HCT116 (cell line): ENCODE measurements around the gene COX7C. TPM values are rescaled to one million over a fixed set of nuclear protein-coding genes. Genes with fewer than 3 reads are reported as not detected.
"Not testable (repeated sequence)": the region's sequence is repeated elsewhere in the genome, so short reads cannot be mapped to it uniquely, and the experiment has no call there.

ENCODE experiments used
- ATAC-seq: fragments of 200-7000 bp; cut with Tn5 transposase; 2 replicates; pipeline ENCODE4 v1.9.1; 2020; ENCODE audit warnings: mild to moderate bottlenecking, moderate library complexity
- BruUV-seq: library from RNA; stranded (reverse); fragments of 400-500 nt; replicated peaks from 2 replicates; lab custom pipeline; 2021; lab: Mats Ljungman, UMichigan
- CTCF ChIA-PET: fragments of 300-600 bp; sonication (Branson Sonifier 250); formaldehyde crosslinking; loops from one replicate; lab custom pipeline; 2021; ENCODE audit warnings: antibody characterized with exemption; lab: Charles Lee
- POLR2A ChIA-PET: fragments of 300-600, 350-600 bp; sonication (Branson Sonifier 250); formaldehyde crosslinking; loops from one replicate; lab custom pipeline; 2021; ENCODE audit warnings: antibody characterized with exemption; lab: Charles Lee
- RAD21 ChIA-PET, 2 experiments: fragments of 300-600 bp; sonication (Branson Sonifier 250); formaldehyde crosslinking; loops; one replicate each; lab custom pipeline; 2023; ENCODE audit warnings: low total read pairs in 2 of 2; ENCODE audit not compliant: uncharacterized antibody in 2 of 2, unreplicated experiment in 2 of 2, low non-redundant PET in 1 of 2; lab: Charles Lee
- DNase-seq: peaks from one replicate; pipeline ENCODE4 v3.0.0-alpha.2; 2010; ENCODE audit warnings: low read depth, low spot score
- H2AFZ ChIP-seq: fragments of 200-600 bp; shearing (Covaris generic), sonication (generic); 2 replicates; pipeline ENCODE4 v1.6.1; 2017; ENCODE audit warnings: low read depth, mixed run types, mixed read lengths, antibody characterized with exemption, low read length; ENCODE audit not compliant: poor library complexity, severe bottlenecking
- H3K27ac ChIP-seq: 2 replicates; pipeline ENCODE4 v1.5.1; 2012; ENCODE audit warnings: low read depth, low read length
- H3K27me3 ChIP-seq: fragments of 200-600 bp; sonication (generic); 2 replicates; pipeline ENCODE4 v1.6.1; 2016; ENCODE audit warnings: mixed run types, low read length, mixed read lengths; ENCODE audit not compliant: insufficient read depth
- H3K36me3 ChIP-seq, 2 experiments: fragments of 200-500 bp in 1 of 2; fragments of 200-600 bp in 1 of 2; sonication (Bioruptor generic) in 1 of 2; sonication (generic) in 1 of 2; 2 replicates each; pipeline versions ENCODE4 v1.5.1 to v1.6.1; 2014 to 2016; ENCODE audit warnings: low read length in 2 of 2, inconsistent platforms in 1 of 2, mixed read lengths in 1 of 2, mixed run types in 1 of 2; ENCODE audit not compliant: insufficient read depth in 2 of 2, control insufficient read depth in 1 of 2
- H3K4me1 ChIP-seq, 2 experiments: fragments of 200-600 bp in 1 of 2; sonication (generic) in 1 of 2; 2 replicates each; pipeline versions ENCODE4 v1.5.1 to v1.6.1; 2012 to 2017; ENCODE audit warnings: low read length in 2 of 2, inconsistent platforms in 1 of 2, mild to moderate bottlenecking in 1 of 2, mixed read lengths in 1 of 2, mixed run types in 1 of 2, moderate library complexity in 1 of 2; ENCODE audit not compliant: insufficient read depth in 2 of 2, control insufficient read depth in 1 of 2
- H3K4me2 ChIP-seq: fragments of 200-600 bp; sonication (generic); 2 replicates; pipeline ENCODE4 v1.6.1; 2017; ENCODE audit warnings: mixed run types, low read length, mixed read lengths
- H3K4me3 ChIP-seq, 2 experiments: fragments of 200-600 bp in 1 of 2; sonication (generic) in 1 of 2; replicated peaks in 1 of 2; 2 replicates each; pipeline ENCODE4 v1.5.1; 2011 to 2016; ENCODE audit warnings: low read length in 2 of 2, control low read depth in 1 of 2, low read depth in 1 of 2, mild to moderate bottlenecking in 1 of 2, mixed read lengths in 1 of 2, mixed run types in 1 of 2
- H3K79me2 ChIP-seq: fragments of 200-600 bp; sonication (generic); 2 replicates; pipeline ENCODE4 v1.6.1; 2017; ENCODE audit warnings: mild to moderate bottlenecking, mixed run types, low read length, moderate library complexity, mixed read lengths; ENCODE audit not compliant: insufficient read depth
- H3K9ac ChIP-seq: fragments of 200-600 bp; sonication (generic); 2 replicates; pipeline ENCODE4 v1.6.1; 2016; ENCODE audit warnings: low read length, mixed read lengths
- H3K9me2 ChIP-seq: fragments of 200-600 bp; sonication (generic), shearing (Covaris generic); 2 replicates; pipeline ENCODE4 v1.6.1; 2017; ENCODE audit warnings: mixed run types, mild to moderate bottlenecking, moderate library complexity; ENCODE audit not compliant: insufficient read depth
- H3K9me3 ChIP-seq, 2 experiments: fragments of 200-500 bp in 1 of 2; fragments of 200-600 bp in 1 of 2; sonication (Bioruptor generic) in 1 of 2; sonication (generic) in 1 of 2; 2 replicates each; pipeline ENCODE4 v1.6.1; 2014 to 2017; ENCODE audit warnings: low read length in 2 of 2, mixed read lengths in 2 of 2, inconsistent platforms in 1 of 2, low read depth in 1 of 2, mild to moderate bottlenecking in 1 of 2, mixed run types in 1 of 2, moderate library complexity in 1 of 2; ENCODE audit not compliant: control insufficient read depth in 1 of 2, insufficient read depth in 1 of 2
- H4K20me1 ChIP-seq: fragments of 200-600 bp; sonication (generic), shearing (Covaris generic); 2 replicates; pipeline ENCODE4 v1.6.1; 2017; ENCODE audit warnings: mixed run types, mild to moderate bottlenecking, moderate library complexity; ENCODE audit not compliant: insufficient read depth
- ATF3 ChIP-seq: IDR thresholded peaks from 2 replicates; pipeline ENCODE4 v1.6.1; 2012
- CTCF ChIP-seq, 3 experiments: fragments of 200-600 bp in 1 of 3; sonication (generic) in 1 of 3; IDR thresholded peaks in 2 of 3; conservative IDR thresholded peaks in 1 of 3; 2 replicates each; pipeline ENCODE4 v1.5.1; 2012 to 2017; ENCODE audit warnings: low read depth in 2 of 3, low read length in 2 of 3, antibody characterized with exemption in 1 of 3, borderline replicate concordance in 1 of 3, control low read depth in 1 of 3, mild to moderate bottlenecking in 1 of 3, mixed read lengths in 1 of 3, mixed run types in 1 of 3, moderate library complexity in 1 of 3; ENCODE audit not compliant: insufficient read depth in 1 of 3
- ELF1 ChIP-seq: IDR thresholded peaks from 2 replicates; pipeline ENCODE4 v1.6.1; 2012; ENCODE audit warnings: low read depth, borderline replicate concordance
- FOSL1 ChIP-seq: IDR thresholded peaks from 2 replicates; pipeline ENCODE4 v1.6.1; 2012; ENCODE audit warnings: low read depth
- JUND ChIP-seq: IDR thresholded peaks from 2 replicates; pipeline ENCODE4 v1.6.1; 2012
- MAX ChIP-seq: IDR thresholded peaks from 2 replicates; pipeline ENCODE4 v1.6.1; 2012
- SRF ChIP-seq: IDR thresholded peaks from 2 replicates; pipeline ENCODE4 v1.6.1; 2012; ENCODE audit warnings: low read depth
- TCF7L2 ChIP-seq: IDR thresholded peaks from 2 replicates; pipeline ENCODE4 v1.7.0; 2011; ENCODE audit warnings: borderline replicate concordance, inconsistent platforms; ENCODE audit not compliant: insufficient read depth, insufficient read length; ENCODE audit errors: extremely low read depth
- YY1 ChIP-seq: IDR thresholded peaks from 2 replicates; pipeline ENCODE4 v1.6.1; 2011; ENCODE audit warnings: low read length, low read depth, moderate library complexity, mild to moderate bottlenecking; ENCODE audit not compliant: insufficient replicate concordance; ENCODE audit errors: extremely low read depth
- intact Hi-C: fragments of 100-400 bp; cut with micrococcal nuclease; formaldehyde crosslinking; loops from 2 replicates; pipeline ENCODE4 v1.10.0; 2022
- total RNA-seq: library from RNA; stranded (reverse); gene quantifications from one replicate; pipeline ENCODE4 v1.2.1, GENCODE V29; 2021; ENCODE audit not compliant: unreplicated experiment

The COX7C gene
- total RNA-seq, 1 experiment from 2014 or later: 550 TPM

GRCh38 chr5:86649832-86650505 lies 32.2 kb downstream of the COX7C start:
- Histone ChIP-seq H3K79me2 (no peaks in the 10 kb centered on the region), H3K4me2 (no peak overlapping the region), H3K9ac (no peak overlapping the region), H3K36me3 (no peaks in the 10 kb centered on the region)
- DNase-seq: no peak
- POLR2A ChIA-PET: no interaction called here
- TF ChIP-seq ATF3 (no peak), CTCF (IDR thresholded peaks at IDR 0.05 in 2 of 3, conservative IDR thresholded peaks at IDR 0.05 in 1 of 3; ENCODE audit: borderline replicate concordance in 1 of 3, insufficient read depth in 1 of 3, low read depth in 2 of 3, low read length in 2 of 3) (no peak), ELF1 (no peak), YY1 (no peak), SRF (no peak), TCF7L2 (no peak), FOSL1 (no peak), MAX (no peak), JUND (no peak)
- TF ChIP-seq, all 23 proteins: peak for 0
- ATAC-seq: no peak
- H3K9me2 ChIP-seq: no peaks in the 10 kb centered on the region
- H3K9me3 ChIP-seq: no peaks in the 10 kb centered on the region
- no peaks in the 10 kb centered on the region for H3K27me3 ChIP-seq
- H3K27ac ChIP-seq: no peak overlapping the region
- CTCF ChIA-PET: no interaction called here
- intact Hi-C loops: no loop called here
- no peak overlapping the region for H2AFZ ChIP-seq
- no peak overlapping the region for H3K4me3 ChIP-seq
- no TSS peak for BruUV-seq
- no peaks in the 10 kb centered on the region for H3K4me1 ChIP-seq
- RAD21 ChIA-PET: no interaction called here
- no peaks in the 10 kb centered on the region for H4K20me1 ChIP-seq

GRCh38 chr5:86660771-86661170 lies 43.0 kb downstream of the COX7C start:
- BruUV-seq, H3K36me3 ChIP-seq, H3K4me3 ChIP-seq, ATAC-seq, H3K79me2 ChIP-seq, H3K9me2 ChIP-seq, H2AFZ ChIP-seq, H3K4me1 ChIP-seq, H3K27ac ChIP-seq, CTCF ChIA-PET, POLR2A ChIA-PET, H4K20me1 ChIP-seq, H3K4me2 ChIP-seq, H3K27me3 ChIP-seq, RAD21 ChIA-PET, H3K9ac ChIP-seq, intact Hi-C loops, DNase-seq, H3K9me3 ChIP-seq: not testable (repeated sequence)
